ENCODE measurements around the gene KIF18B. TPM values are rescaled to one million over a fixed set of nuclear protein-coding genes. Genes with fewer than 3 reads are reported as not detected.

KIF18B gene
- polyA plus RNA-seq, 3 donors, result not detected

GRCh38 chr17:44928136-44928535, 19.4 kb downstream of the KIF18B start:
- no peak for DNase-seq
- Histone ChIP-seq H3K4me3 (replicated peaks in 1 of 3; ENCODE audit: low read depth in 2 of 3, low read length in 3 of 3) (no peak overlapping the region), H3K27me3 (ENCODE audit: control insufficient read depth in 2 of 2, insufficient read depth in 2 of 2, low read length in 2 of 2) (no peaks in the 10 kb centered on the region), H4K20me1 (ENCODE audit: insufficient read depth, low read length) (no peaks in the 10 kb centered on the region), H3K9ac (ENCODE audit: insufficient read depth, low read length, poor library complexity, severe bottlenecking) (no peak overlapping the region), H2AFZ (ENCODE audit: insufficient read depth, low read depth, low read length, poor library complexity, severe bottlenecking) (no peak overlapping the region), H3K4me2 (replicated peaks; ENCODE audit: extremely low read depth, low read length, poor library complexity, severe bottlenecking) (no peak overlapping the region), H3K79me2 (ENCODE audit: insufficient read depth, low read length) (no peaks in the 10 kb centered on the region), H3K27ac (ENCODE audit: low read depth in 1 of 2, low read length in 2 of 2) (no peak overlapping the region), H3K9me3 (replicated peaks in 1 of 2; ENCODE audit: control insufficient read depth in 1 of 2, insufficient read depth in 1 of 2, low read length in 2 of 2) (no peaks in the 10 kb centered on the region), H3K4me1 (ENCODE audit: control insufficient read depth in 1 of 2, insufficient read depth in 2 of 2, low read length in 2 of 2) (no peaks in the 10 kb centered on the region), H3K36me3 (replicated peaks in 1 of 2; ENCODE audit: control insufficient read depth in 1 of 2, insufficient read depth in 2 of 2, low read length in 2 of 2) (peaks cover 71 to 76% of the 10 kb centered on the region in 2 donors)
- H3K27me3 Mint-ChIP-seq (ENCODE audit: low read depth in 3 of 3), result peaks cover 0 to 1% (median 0%) of the 10 kb centered on the region in 3 donors
- intact Hi-C loops (cut with micrococcal nuclease), result loop anchor here in 1 of 2 donors (10.0 kb wide), 1 partner anchor 167 kb away; no protein-coding TSS in a partner anchor
- no peaks in the 10 kb centered on the region for H3K4me1 Mint-ChIP-seq
- H3K27ac Mint-ChIP-seq, result peak overlapping the region in 2 of 7 donors; percentile 6 to 81
- H3K4me3 Mint-ChIP-seq, result no peak overlapping the region
- peaks cover 0 to 1% (median 0%) of the 10 kb centered on the region in 7 donors for H3K9me3 Mint-ChIP-seq
- TF ChIP-seq CTCF (IDR thresholded peaks at IDR 0.05), result no peak
- WGBS (ENCODE audit: insufficient coverage), result 98% methylated on average over 14 of the region's 15 CpGs
- H3K36me3 Mint-ChIP-seq, result peaks cover 64 to 85% of the 10 kb centered on the region in 2 donors

DNA sequence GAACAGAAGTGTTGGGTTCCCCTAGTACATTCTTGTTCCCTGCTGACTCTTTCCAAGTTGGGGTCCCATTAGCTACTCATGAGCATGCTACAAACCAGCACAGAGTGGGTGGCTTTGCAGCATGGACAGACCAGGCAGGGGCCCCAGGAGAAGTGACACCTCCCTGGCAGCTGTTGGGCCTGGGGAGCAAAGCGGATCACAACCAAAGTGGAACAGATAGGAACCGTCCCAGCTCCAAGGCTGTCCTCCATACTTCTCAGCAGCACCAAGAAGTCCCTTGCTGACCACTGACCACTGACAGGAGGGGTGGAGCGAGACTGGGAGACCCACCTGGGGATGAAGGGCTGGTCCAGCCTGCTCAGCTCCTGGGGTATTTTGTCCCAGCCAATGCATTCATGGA, 19.9 kb downstream of the KIF18B start:
- no peak for DNase-seq
- H3K4me2 ChIP-seq (replicated peaks; ENCODE audit: extremely low read depth, low read length, poor library complexity, severe bottlenecking), result no peak overlapping the region
- peaks cover 60 to 81% of the 10 kb centered on the region in 2 donors for H3K36me3 Mint-ChIP-seq

More for the DNA sequence above, 19.9 kb downstream of the KIF18B start:
- no peak for TF ChIP-seq CTCF (IDR thresholded peaks at IDR 0.05)
- peaks cover 1 to 4% (median 1%) of the 10 kb centered on the region in 3 donors for H3K27me3 Mint-ChIP-seq (ENCODE audit: low read depth in 3 of 3)
- WGBS (ENCODE audit: insufficient coverage), result 100% methylated on average over 2 of the region's 3 CpGs
- H3K79me2 ChIP-seq (ENCODE audit: insufficient read depth, low read length), result no peaks in the 10 kb centered on the region
- H3K4me3 ChIP-seq (replicated peaks in 1 of 3; ENCODE audit: low read depth in 2 of 3, low read length in 3 of 3), result no peak overlapping the region
- H3K9ac ChIP-seq (ENCODE audit: insufficient read depth, low read length, poor library complexity, severe bottlenecking), result no peak overlapping the region
- H3K27me3 ChIP-seq (ENCODE audit: control insufficient read depth in 2 of 2, insufficient read depth in 2 of 2, low read length in 2 of 2), result no peaks in the 10 kb centered on the region
- no peak overlapping the region for H3K4me3 Mint-ChIP-seq
- peaks cover 0 to 1% (median 0%) of the 10 kb centered on the region in 7 donors for H3K9me3 Mint-ChIP-seq
- no peaks in the 10 kb centered on the region for H3K4me1 Mint-ChIP-seq
- H4K20me1 ChIP-seq (ENCODE audit: insufficient read depth, low read length), result no peaks in the 10 kb centered on the region
- intact Hi-C loops (cut with micrococcal nuclease), result loop anchor here in 1 of 2 donors (10.0 kb wide), 1 partner anchor 167 kb away; no protein-coding TSS in a partner anchor
- H2AFZ ChIP-seq (ENCODE audit: insufficient read depth, low read depth, low read length, poor library complexity, severe bottlenecking), result no peak overlapping the region
- no peaks in the 10 kb centered on the region for H3K4me1 ChIP-seq (ENCODE audit: control insufficient read depth in 1 of 2, insufficient read depth in 2 of 2, low read length in 2 of 2)
- H3K9me3 ChIP-seq (replicated peaks in 1 of 2; ENCODE audit: control insufficient read depth in 1 of 2, insufficient read depth in 1 of 2, low read length in 2 of 2), result no peaks in the 10 kb centered on the region
- peak overlapping the region in 2 of 7 donors; percentile 6 to 81 for H3K27ac Mint-ChIP-seq
- no peak overlapping the region for H3K27ac ChIP-seq (ENCODE audit: low read depth in 1 of 2, low read length in 2 of 2)
- peaks cover 67 to 71% of the 10 kb centered on the region in 2 donors for H3K36me3 ChIP-seq (replicated peaks in 1 of 2; ENCODE audit: control insufficient read depth in 1 of 2, insufficient read depth in 2 of 2, low read length in 2 of 2)
